ENCODE measurements around the gene MTREX.

DNA sequence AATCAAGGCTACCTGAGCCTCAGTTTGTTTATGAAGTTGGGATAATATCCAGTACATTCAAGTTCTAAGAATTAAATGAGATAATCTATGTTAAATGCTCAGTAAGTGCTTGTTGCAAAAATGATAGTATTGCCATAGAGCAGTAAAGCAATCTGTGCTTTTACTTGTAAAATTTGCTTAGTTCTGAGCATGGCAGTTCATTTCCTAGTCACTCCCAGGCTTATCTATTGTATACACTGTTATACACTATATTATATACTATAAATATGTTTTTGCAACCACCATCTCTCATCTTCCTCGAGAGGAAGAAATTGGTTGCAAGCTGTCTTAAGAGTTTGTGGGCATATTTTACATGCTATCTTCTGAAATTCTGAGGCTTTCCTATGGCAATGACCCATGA, 63.4 kb downstream of the MTREX start:
- TF ChIP-seq POLR2AphosphoS5 (IDR thresholded peaks at IDR 0.05; ENCODE audit: insufficient read depth in 1 of 2, low read depth in 1 of 2) (no peak), POLR2A (IDR thresholded peaks at IDR 0.05) (no peak)

All from vagina (tissue), 2 donors.